H1 (cell line): Measurements from ENCODE around the gene CTXN1. TPM values are rescaled to one million over a fixed set of nuclear protein-coding genes. Genes with fewer than 3 reads are reported as not detected.

Experiments used
- CBX8 ChIP-seq: fragments of 300-800, 300-1000 bp; sonication (generic); IDR thresholded peaks from 2 replicates; pipeline ENCODE4 v1.7.1; 2016; ENCODE audit warnings: low read depth, low read length, borderline replicate concordance
- CHD1 ChIP-seq: IDR thresholded peaks from 2 replicates; pipeline ENCODE4 v1.6.1; 2012; ENCODE audit warnings: low read depth, low read length, improper control_type of control experiment
- CHD2 ChIP-seq: IDR thresholded peaks from 2 replicates; pipeline ENCODE4 v1.6.1; 2012; ENCODE audit warnings: low read length, improper control_type of control experiment
- E2F6 ChIP-seq: IDR thresholded peaks from 2 replicates; pipeline ENCODE4 v1.6.1; 2012; ENCODE audit warnings: inconsistent platforms
- GABPA ChIP-seq: IDR thresholded peaks from 2 replicates; pipeline ENCODE4 v1.6.1; 2011; ENCODE audit warnings: mild to moderate bottlenecking, low read length, moderate library complexity, borderline replicate concordance; ENCODE audit not compliant: insufficient read depth
- PHF8 ChIP-seq: fragments of 200-600 bp; sonication (generic); conservative IDR thresholded peaks from 2 replicates; pipeline ENCODE4 v1.7.1; 2012; ENCODE audit warnings: low read depth, mild to moderate bottlenecking, inconsistent platforms, low read length, moderate library complexity
- RNF2 ChIP-seq: fragments of 200-900, 300-1000 bp; sonication (generic); IDR thresholded peaks from 2 replicates; pipeline ENCODE4 v1.7.1; 2016; ENCODE audit warnings: borderline replicate concordance, low read depth, mild to moderate bottlenecking, antibody characterized with exemption, low read length; ENCODE audit not compliant: poor library complexity, severe bottlenecking; ENCODE audit errors: missing control alignments
- SIN3A ChIP-seq, 2 experiments: IDR thresholded peaks in 1 of 2; conservative IDR thresholded peaks in 1 of 2; 2 replicates each; pipeline ENCODE4 v1.6.1; 2011 to 2012; ENCODE audit warnings: low read length in 2 of 2, improper control_type of control experiment in 1 of 2, low read depth in 1 of 2, mild to moderate bottlenecking in 1 of 2
- SP1 ChIP-seq: IDR thresholded peaks from 2 replicates; pipeline ENCODE4 v1.6.1; 2011; ENCODE audit warnings: low read depth, low read length
- TCF12 ChIP-seq: IDR thresholded peaks from 2 replicates; pipeline ENCODE4 v1.6.1; 2011; ENCODE audit warnings: low read depth, mild to moderate bottlenecking, low read length
- USF2 ChIP-seq: IDR thresholded peaks from 2 replicates; pipeline ENCODE4 v1.6.1; 2011; ENCODE audit warnings: low read length, improper control_type of control experiment
- polyA plus RNA-seq, 7 experiments: library from polyadenylated mRNA; depleted of rRNA in 3 of 7; stranded (reverse) in 5 of 7; unstranded in 2 of 7; fragments of >200 nt in 5 of 7; fragments of 200-250 nt in 2 of 7; gene quantifications; 1 replicate in 5 of 7; 2 replicates in 1 of 7; 4 replicates in 1 of 7; pipeline versions ENCODE4 v1.2.1 to v1.2.3, GENCODE V29; 2011 to 2013; ENCODE audit warnings: missing spikeins in 2 of 7, mixed read lengths in 2 of 7
- total RNA-seq: library from RNA; stranded (reverse); fragmentation: NEBNext Ultra II Directional; extraction: Animal tissue kit (Norgen Biotek cat#: 25700); gene quantifications from 2 replicates; pipeline ENCODE4 v1.2.1, GENCODE V29; 2021

CTXN1 gene
- total and polyA plus RNA-seq, 2 of the 8 experiments (the other 6 are each of a cell fraction or from before 2014, with no cell fraction given) = 16.4 to 58.0 TPM

GRCh38 chr19:7916103-7916954 is 9.6 kb downstream of the CTXN1 start (continued):
- TF ChIP-seq SP1 (no peak), RNF2 (no peak), CHD1 (no peak), CHD2 (no peak), SIN3A (conservative IDR thresholded peaks at IDR 0.05 in 1 of 2, IDR thresholded peaks at IDR 0.05 in 1 of 2; ENCODE audit: low read depth in 1 of 2, low read length in 2 of 2) (no peak), GABPA (peak; percentile 64; the same call in 1 of the 2 replicates), E2F6 (peak; percentile 90), PHF8 (0 out of 2 replicates have a peak, but pooled peaks have one; percentile 36), USF2 (no peak), TCF12 (no peak), CBX8 (no peak)
